IMR-90 (cell line): ENCODE measurements around the gene ZCCHC14. TPM values are rescaled to one million over a fixed set of nuclear protein-coding genes. Genes with fewer than 3 reads are reported as not detected.

ENCODE experiments used
- ATAC-seq: fragments of 200-7000 bp; cut with Tn5 transposase; 2 replicates; pipeline ENCODE4 v1.9.1; 2020; ENCODE audit warnings: low read depth, mild to moderate bottlenecking, moderate library complexity
- BruUV-seq: library from RNA; stranded (reverse); fragments of 400-500 nt; replicated peaks from 2 replicates; lab custom pipeline; 2021; lab: Mats Ljungman, UMichigan
- CTCF ChIA-PET: fragments of 300-600 bp; formaldehyde crosslinking; extraction: SDS; loops from one replicate; lab custom pipeline; 2021; ENCODE audit warnings: antibody characterized with exemption; lab: Yijun Ruan, JAX
- POLR2A ChIA-PET: fragments of 300-600 bp; sonication (Branson Sonifier 250); formaldehyde crosslinking; loops from one replicate; lab custom pipeline; 2022; ENCODE audit warnings: antibody characterized with exemption; ENCODE audit not compliant: unreplicated experiment; lab: Charles Lee
- DNase-seq: peaks from one replicate; pipeline ENCODE4 v3.0.0; 2013
- H2AFZ ChIP-seq: replicated peaks from 2 replicates; pipeline ENCODE3; 2013; ENCODE audit warnings: low read length, mild to moderate bottlenecking; ENCODE audit not compliant: poor library complexity
- H2AK5ac ChIP-seq: 2 replicates; pipeline ENCODE4 v1.6.1; 2013; ENCODE audit warnings: low read depth, low read length, inconsistent platforms
- H2AK9ac ChIP-seq: replicated peaks from 2 replicates; pipeline ENCODE3; 2013; ENCODE audit warnings: mild to moderate bottlenecking, low read depth, low read length, moderate library complexity; ENCODE audit not compliant: poor library complexity
- H2BK120ac ChIP-seq: 2 replicates; pipeline ENCODE4 v1.6.1; 2013; ENCODE audit warnings: low read depth, low read length, inconsistent platforms
- H2BK15ac ChIP-seq: 3 replicates; pipeline ENCODE4 v1.6.1; 2013; ENCODE audit warnings: low read depth, low read length, inconsistent platforms
- H2BK20ac ChIP-seq: 2 replicates; pipeline ENCODE4 v1.6.1; 2013; ENCODE audit warnings: low read depth, mild to moderate bottlenecking, inconsistent platforms, low read length, moderate library complexity
- H2BK5ac ChIP-seq: 2 replicates; pipeline ENCODE4 v1.6.1; 2013; ENCODE audit warnings: mild to moderate bottlenecking, low read depth, low read length, inconsistent platforms; ENCODE audit not compliant: poor library complexity, severe bottlenecking
- H3K14ac ChIP-seq: replicated peaks from 2 replicates; pipeline ENCODE4 v1.6.1; 2013; ENCODE audit warnings: low read depth, low read length, inconsistent platforms
- H3K18ac ChIP-seq: 2 replicates; pipeline ENCODE4 v1.6.1; 2013; ENCODE audit warnings: low read depth, low read length, control low read depth
- H3K23ac ChIP-seq: 2 replicates; pipeline ENCODE4 v1.6.1; 2013; ENCODE audit warnings: low read depth, low read length, inconsistent platforms
- H3K27ac ChIP-seq: 2 replicates; pipeline ENCODE4 v1.5.1; 2013; ENCODE audit warnings: mild to moderate bottlenecking, control low read depth, low read length; ENCODE audit not compliant: insufficient read depth
- H3K27me3 ChIP-seq: 2 replicates; pipeline ENCODE4 v1.6.1; 2013; ENCODE audit warnings: low read length; ENCODE audit not compliant: control insufficient read depth, insufficient read depth
- H3K36me3 ChIP-seq: 2 replicates; pipeline ENCODE4 v1.6.1; 2013; ENCODE audit warnings: low read length, mixed read lengths; ENCODE audit not compliant: control insufficient read depth, insufficient read depth
- H3K4ac ChIP-seq: 2 replicates; pipeline ENCODE4 v1.6.1; 2013; ENCODE audit warnings: low read depth, low read length, inconsistent platforms
- H3K4me1 ChIP-seq: 2 replicates; pipeline ENCODE4 v1.6.1; 2013; ENCODE audit warnings: low read length, mixed read lengths; ENCODE audit not compliant: control insufficient read depth, insufficient read depth
- H3K4me2 ChIP-seq: 2 replicates; pipeline ENCODE4 v1.6.1; 2013; ENCODE audit warnings: low read depth, mild to moderate bottlenecking, control low read depth, low read length, moderate library complexity
- H3K4me3 ChIP-seq: 2 replicates; pipeline ENCODE4 v1.5.1; 2013; ENCODE audit warnings: low read depth, mild to moderate bottlenecking, control low read depth, low read length, moderate library complexity; ENCODE audit not compliant: insufficient read depth
- H3K56ac ChIP-seq: 2 replicates; pipeline ENCODE4 v1.6.1; 2013; ENCODE audit warnings: low read length, inconsistent platforms; ENCODE audit not compliant: insufficient read depth; ENCODE audit errors: extremely low read depth
- H3K79me1 ChIP-seq, 2 experiments: 2 replicates each; pipeline ENCODE4 v1.6.1; 2013; ENCODE audit warnings: low read length in 2 of 2, inconsistent platforms in 1 of 2, low read depth in 1 of 2
- H3K9ac ChIP-seq: 2 replicates; pipeline ENCODE4 v1.6.1; 2013; ENCODE audit warnings: low read depth, low read length, control low read depth
- H3K9me1 ChIP-seq: 2 replicates; pipeline ENCODE4 v1.6.1; 2013; ENCODE audit warnings: low read length, inconsistent platforms; ENCODE audit not compliant: insufficient read depth
- H3K9me3 ChIP-seq: 2 replicates; pipeline ENCODE4 v1.6.1; 2013; ENCODE audit warnings: low read length; ENCODE audit not compliant: control insufficient read depth, insufficient read depth
- H4K20me1 ChIP-seq: 2 replicates; pipeline ENCODE4 v1.6.1; 2013; ENCODE audit warnings: low read length, inconsistent platforms; ENCODE audit not compliant: insufficient read depth
- H4K5ac ChIP-seq: 2 replicates; pipeline ENCODE4 v1.6.1; 2013; ENCODE audit warnings: mild to moderate bottlenecking, low read depth, low read length, control low read depth
- H4K8ac ChIP-seq, 2 experiments: 2 replicates each; pipeline ENCODE4 v1.6.1; 2013; ENCODE audit warnings: low read depth in 2 of 2, low read length in 2 of 2, control low read depth in 1 of 2, inconsistent platforms in 1 of 2
- H4K91ac ChIP-seq: 2 replicates; pipeline ENCODE4 v1.6.1; 2013; ENCODE audit warnings: low read depth, low read length, inconsistent platforms; ENCODE audit not compliant: insufficient read depth
- FOS ChIP-seq: fragments of 150-350 bp; IDR thresholded peaks from 2 replicates; pipeline ENCODE4 v1.6.1; 2016; ENCODE audit warnings: low read depth, low read length
- RAD21 ChIP-seq: IDR thresholded peaks from 2 replicates; pipeline ENCODE4 v1.6.1; 2012; ENCODE audit warnings: low read length, improper control_type of control experiment
- RFX5 ChIP-seq: IDR thresholded peaks from 2 replicates; pipeline ENCODE4 v1.8.0; 2012; ENCODE audit warnings: low read depth, mild to moderate bottlenecking, low read length, moderate library complexity
- SMC3 ChIP-seq: fragments of 150-350 bp; IDR thresholded peaks from 2 replicates; pipeline ENCODE4 v1.6.1; 2016; ENCODE audit warnings: low read depth, mild to moderate bottlenecking, antibody characterized with exemption, low read length, moderate library complexity
- WGBS, 2 experiments: methylation state at CpG; one replicate each; pipeline versions ENCODE4 v1.1.5 to v1.1.7; 2013; ENCODE audit warnings: missing lambda C conversion rate in 2 of 2; ENCODE audit not compliant: insufficient read length in 1 of 2; ENCODE audit errors: extremely low coverage in 2 of 2; 5-methylcytosine and 5-hydroxymethylcytosine counted together
- dilution Hi-C: fragments of 300-500 bp; cut with HindIII; formaldehyde crosslinking; loops from one replicate; pipeline ENCODE4 v1.14.3; 2018; ENCODE audit warnings: low sequenced_read_pairs; ENCODE audit not compliant: unreplicated experiment
- in situ Hi-C: fragments of 300-500 bp; cut with MboI; formaldehyde crosslinking; loops from 3 replicates; pipeline ENCODE4 v1.14.3; 2019; ENCODE audit warnings: low sequenced_read_pairs, inconsistent platforms, mixed read lengths
- intact Hi-C: fragments of 100-400 bp; cut with micrococcal nuclease; formaldehyde crosslinking; loops from 2 replicates; pipeline ENCODE4 v1.10.0; 2022
- polyA plus RNA-seq, 3 experiments: library from polyadenylated mRNA; depleted of rRNA; stranded (reverse); fragments of >200 nt; gene quantifications; 2 replicates each; pipeline ENCODE4 v1.2.3, GENCODE V29; 2012; ENCODE audit warnings: low replicate concordance in 1 of 3
- total RNA-seq: library from RNA; depleted of rRNA; stranded (reverse); fragments of >200 nt; gene quantifications from 2 replicates; pipeline ENCODE4 v1.2.3, GENCODE V29; 2012
- TF ChIP-seq, protein P1 (sequence below): conservative IDR thresholded peaks from 2 replicates; pipeline ENCODE4 v1.5.1; 2012; ENCODE audit warnings: mild to moderate bottlenecking, low read depth, low read length, improper control_type of control experiment

Gene ZCCHC14
- total and polyA plus RNA-seq, 2 of the 4 experiments (the other 2 are of a cell fraction) = 2.5 to 5.3 TPM

DNA sequence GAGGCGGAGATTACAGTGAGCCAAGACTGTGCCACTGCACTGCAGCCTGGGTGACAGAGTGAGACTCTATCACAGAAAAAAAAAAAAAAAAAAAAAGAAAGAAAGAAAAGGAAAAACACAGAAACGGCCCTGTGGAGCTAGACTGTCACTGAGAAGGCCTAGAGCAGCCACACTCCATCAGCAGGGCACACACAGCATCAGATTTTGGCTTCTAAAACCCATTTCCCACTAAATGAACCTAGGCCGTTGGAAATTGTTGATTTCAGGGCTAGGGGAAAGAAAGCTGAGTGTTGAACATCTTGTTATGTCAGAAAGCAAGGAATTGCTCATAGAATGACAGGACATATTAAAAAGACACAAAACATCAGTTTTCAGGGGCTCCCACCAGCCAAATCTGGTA is 48.9 kb downstream of the ZCCHC14 start:
- in situ Hi-C loops = no loop called here
- Histone ChIP-seq H4K8ac (no peak overlapping the region), H3K56ac (no peak overlapping the region), H2BK120ac (no peak overlapping the region), H2AFZ (no peak overlapping the region), H3K4me3 (no peak overlapping the region), H2BK5ac (no peak overlapping the region), H3K27me3 (no peaks in the 10 kb centered on the region), H3K36me3 (peaks cover 6% of the 10 kb centered on the region; the same call in 1 of the 2 replicates), H3K4ac (no peak overlapping the region), H3K9me1 (peaks cover 16% of the 10 kb centered on the region), H4K5ac (no peak overlapping the region), H2BK20ac (no peak overlapping the region), H2BK15ac (no peak overlapping the region), H4K20me1 (peaks cover 12% of the 10 kb centered on the region; the same call in 1 of the 2 replicates), H3K4me1 (peaks cover 20% of the 10 kb centered on the region), H3K18ac (no peak overlapping the region), H2AK9ac (no peak overlapping the region), H4K91ac (no peak overlapping the region), H3K9me3 (no peaks in the 10 kb centered on the region), H3K14ac (no peak overlapping the region), H3K4me2 (no peak overlapping the region), H3K9ac (no peak overlapping the region), H3K27ac (no peak overlapping the region), H3K79me1 (peaks cover 23 to 74% of the 10 kb centered on the region in 2 experiments), H3K23ac (no peak overlapping the region), H2AK5ac (no peak overlapping the region)
- TF ChIP-seq RAD21 (no peak), SMC3 (no peak), RFX5 (no peak), FOS (no peak)
- TF ChIP-seq, protein P1, sequence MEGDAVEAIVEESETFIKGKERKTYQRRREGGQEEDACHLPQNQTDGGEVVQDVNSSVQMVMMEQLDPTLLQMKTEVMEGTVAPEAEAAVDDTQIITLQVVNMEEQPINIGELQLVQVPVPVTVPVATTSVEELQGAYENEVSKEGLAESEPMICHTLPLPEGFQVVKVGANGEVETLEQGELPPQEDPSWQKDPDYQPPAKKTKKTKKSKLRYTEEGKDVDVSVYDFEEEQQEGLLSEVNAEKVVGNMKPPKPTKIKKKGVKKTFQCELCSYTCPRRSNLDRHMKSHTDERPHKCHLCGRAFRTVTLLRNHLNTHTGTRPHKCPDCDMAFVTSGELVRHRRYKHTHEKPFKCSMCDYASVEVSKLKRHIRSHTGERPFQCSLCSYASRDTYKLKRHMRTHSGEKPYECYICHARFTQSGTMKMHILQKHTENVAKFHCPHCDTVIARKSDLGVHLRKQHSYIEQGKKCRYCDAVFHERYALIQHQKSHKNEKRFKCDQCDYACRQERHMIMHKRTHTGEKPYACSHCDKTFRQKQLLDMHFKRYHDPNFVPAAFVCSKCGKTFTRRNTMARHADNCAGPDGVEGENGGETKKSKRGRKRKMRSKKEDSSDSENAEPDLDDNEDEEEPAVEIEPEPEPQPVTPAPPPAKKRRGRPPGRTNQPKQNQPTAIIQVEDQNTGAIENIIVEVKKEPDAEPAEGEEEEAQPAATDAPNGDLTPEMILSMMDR = no peak
- no CpG with 5 or more reads among the region's 3 CpGs for WGBS, 2 experiments
- CTCF ChIA-PET = no interaction called here
- dilution Hi-C loops = no loop called here
- POLR2A ChIA-PET = no interaction called here
- intact Hi-C loops = no loop called here
- no TSS peak for BruUV-seq
- ATAC-seq (no peak), DNase-seq (no peak)
